ENCODE measurements around the gene RFFL.

RFFL gene

GRCh38 chr17:35080536-35080935, 17.0 kb upstream of the RFFL start:
- no peak for DNase-seq (ENCODE audit: low read depth in 2 of 2)

- DNase-seq (ENCODE audit: low read depth in 2 of 2) = no peak
Observed at GRCh38 chr17:35079547-35080423, 16.3 kb upstream of the RFFL start.

- no peak for DNase-seq (ENCODE audit: low read depth in 2 of 2)
Observed at GRCh38 chr17:35076874-35077273, 13.4 kb upstream of the RFFL start.

GRCh38 chr17:35074711-35075707, 11.5 kb upstream of the RFFL start:
- no peak for DNase-seq (ENCODE audit: low read depth in 2 of 2)

GRCh38 chr17:35073991-35074627, 10.6 kb upstream of the RFFL start:
- no peak for DNase-seq (ENCODE audit: low read depth in 2 of 2)

- DNase-seq (ENCODE audit: low read depth in 2 of 2) = no peak
Observed at GRCh38 chr17:35073183-35073790, 9.8 kb upstream of the RFFL start.

GRCh38 chr17:35069311-35069710, 5.8 kb upstream of the RFFL start:
- DNase-seq (ENCODE audit: low read depth in 2 of 2) = no peak

- DNase-seq (ENCODE audit: low read depth in 2 of 2) = no peak
Observed at GRCh38 chr17:35068249-35068648, 4.7 kb upstream of the RFFL start.

GRCh38 chr17:35065880-35066279, 2.4 kb upstream of the RFFL start:
- DNase-seq (ENCODE audit: low read depth in 2 of 2) = no peak

- DNase-seq (ENCODE audit: low read depth in 2 of 2) = no peak
Observed at GRCh38 chr17:35064516-35065215, 1.2 kb upstream of the RFFL start.

GRCh38 chr17:35062308-35062707, 1.2 kb downstream of the RFFL start:
- no peak for DNase-seq (ENCODE audit: low read depth in 2 of 2)

GRCh38 chr17:35057332-35057915, 6.1 kb downstream of the RFFL start:
- no peak for DNase-seq (ENCODE audit: low read depth in 2 of 2)

GRCh38 chr17:35056013-35056412, 7.5 kb downstream of the RFFL start:
- no peak for DNase-seq (ENCODE audit: low read depth in 2 of 2)

GRCh38 chr17:35053204-35053603, 10.3 kb downstream of the RFFL start:
- no peak for DNase-seq (ENCODE audit: low read depth in 2 of 2)

GRCh38 chr17:35052780-35053179, 10.7 kb downstream of the RFFL start:
- no peak for DNase-seq (ENCODE audit: low read depth in 2 of 2)

- DNase-seq (ENCODE audit: low read depth in 2 of 2) = no peak
Observed at GRCh38 chr17:35052241-35052610, 11.3 kb downstream of the RFFL start.

- no peak for DNase-seq (ENCODE audit: low read depth in 2 of 2)
Observed at GRCh38 chr17:35051579-35052240, 11.8 kb downstream of the RFFL start.

GRCh38 chr17:35051183-35051578, 12.3 kb downstream of the RFFL start:
- no peak for DNase-seq (ENCODE audit: low read depth in 2 of 2)

GRCh38 chr17:35050170-35050569, 13.3 kb downstream of the RFFL start:
- DNase-seq (ENCODE audit: low read depth in 2 of 2) = no peak

Data from stimulated activated CD8-positive, alpha-beta memory T cell treated with anti-CD3 and anti-CD28 coated beads, Interleukin-7, amount 100 ng/mL, for 4 hours (primary cell).